T-helper 9 cell (primary cell): ENCODE results near the gene TOMM40.
A peak's percentile ranks its signal among the peaks of the same experiment; 100 is the strongest.
"Not testable (repeated sequence)": the region's sequence is repeated elsewhere in the genome, so short reads cannot be mapped to it uniquely, and the experiment has no call there.

ENCODE experiments used
- DNase-seq: peaks from one replicate; pipeline ENCODE4 v3.0.0-alpha.2; 2020
- total RNA-seq, 2 donors: gene quantifications; one replicate each; lab custom pipeline; 2026; lab: John Stamatoyannopoulos, UW

The TOMM40 gene
- total RNA-seq: 33.8 to 63.4 reads per million in 2 donors

GRCh38 chr19:44891016-44891882 lies at the start of gene TOMM40:
TOMM40 (plus strand) TSS chr19:44891254; CDS start chr19:44891416, 162 bp downstream.
- peak; percentile 99 for DNase-seq

DNA sequence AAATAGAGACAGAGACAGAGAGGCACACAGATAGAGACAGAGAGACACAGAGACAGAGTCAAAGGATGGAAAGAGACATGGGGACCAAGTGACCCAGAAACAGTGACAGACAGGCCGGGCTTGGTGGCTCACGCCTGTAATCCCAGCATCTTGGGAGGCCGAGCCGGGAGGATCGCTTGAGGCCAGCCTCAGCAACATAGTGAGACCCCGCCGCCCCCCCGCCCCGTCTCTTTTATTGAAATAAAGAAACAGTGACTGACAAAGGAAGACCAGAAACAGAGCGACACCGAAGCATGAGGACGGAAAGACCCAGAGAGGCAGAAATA lies 45.8 kb upstream of the TOMM40 start:
- DNase-seq: peak; percentile 6

DNA sequence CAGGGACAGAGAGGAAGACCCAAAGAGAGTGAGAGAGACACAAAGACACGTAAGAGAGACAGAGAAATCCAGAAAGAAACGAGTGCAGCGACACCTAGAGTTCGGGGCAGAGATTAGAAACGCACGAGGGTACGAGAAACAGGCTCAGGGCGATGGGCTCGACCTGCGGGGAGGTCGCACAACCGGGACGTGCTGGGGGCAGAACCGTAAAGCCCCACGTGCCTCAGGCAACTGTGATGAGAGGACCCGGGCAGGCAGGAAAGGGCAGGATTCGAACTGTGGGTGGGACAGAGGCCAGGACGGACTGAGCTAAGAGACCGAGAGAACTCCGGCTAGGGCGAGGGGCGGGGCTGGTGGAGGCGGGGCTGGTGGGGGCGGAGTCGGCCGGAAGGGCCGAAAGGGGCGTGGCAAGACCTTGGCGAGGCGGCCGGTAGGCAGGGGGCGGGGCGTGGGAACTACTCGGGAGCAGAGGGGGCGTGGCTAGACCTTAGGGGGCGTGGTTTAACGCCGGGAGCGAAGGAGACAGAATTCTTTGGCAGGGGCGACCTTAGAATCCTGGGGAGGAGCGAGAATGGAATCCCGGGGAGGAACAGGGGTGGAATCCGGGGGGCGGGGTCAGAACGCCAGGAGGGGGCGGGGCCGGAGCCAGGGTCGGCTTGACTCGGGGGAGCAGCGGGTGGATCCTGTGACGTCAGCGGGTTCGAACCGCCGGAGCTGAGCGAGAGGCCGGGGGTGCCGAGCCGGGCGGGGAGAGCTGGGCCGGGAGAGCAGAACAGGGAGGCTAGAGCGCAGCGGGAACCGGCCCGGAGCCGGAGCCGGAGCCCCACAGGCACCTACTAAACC lies 45.2 kb upstream of the TOMM40 start, which contains the start of gene NECTIN2:
Gene NECTIN2 (plus strand): TSS at position 686 of the 843 bp plus-strand sequence. CDS start 229 bp downstream, outside the sequence.
- DNase-seq: peak; percentile 74

GRCh38 chr19:44846455-44847143 lies 44.5 kb upstream of the TOMM40 start:
- DNase-seq: no peak

DNA sequence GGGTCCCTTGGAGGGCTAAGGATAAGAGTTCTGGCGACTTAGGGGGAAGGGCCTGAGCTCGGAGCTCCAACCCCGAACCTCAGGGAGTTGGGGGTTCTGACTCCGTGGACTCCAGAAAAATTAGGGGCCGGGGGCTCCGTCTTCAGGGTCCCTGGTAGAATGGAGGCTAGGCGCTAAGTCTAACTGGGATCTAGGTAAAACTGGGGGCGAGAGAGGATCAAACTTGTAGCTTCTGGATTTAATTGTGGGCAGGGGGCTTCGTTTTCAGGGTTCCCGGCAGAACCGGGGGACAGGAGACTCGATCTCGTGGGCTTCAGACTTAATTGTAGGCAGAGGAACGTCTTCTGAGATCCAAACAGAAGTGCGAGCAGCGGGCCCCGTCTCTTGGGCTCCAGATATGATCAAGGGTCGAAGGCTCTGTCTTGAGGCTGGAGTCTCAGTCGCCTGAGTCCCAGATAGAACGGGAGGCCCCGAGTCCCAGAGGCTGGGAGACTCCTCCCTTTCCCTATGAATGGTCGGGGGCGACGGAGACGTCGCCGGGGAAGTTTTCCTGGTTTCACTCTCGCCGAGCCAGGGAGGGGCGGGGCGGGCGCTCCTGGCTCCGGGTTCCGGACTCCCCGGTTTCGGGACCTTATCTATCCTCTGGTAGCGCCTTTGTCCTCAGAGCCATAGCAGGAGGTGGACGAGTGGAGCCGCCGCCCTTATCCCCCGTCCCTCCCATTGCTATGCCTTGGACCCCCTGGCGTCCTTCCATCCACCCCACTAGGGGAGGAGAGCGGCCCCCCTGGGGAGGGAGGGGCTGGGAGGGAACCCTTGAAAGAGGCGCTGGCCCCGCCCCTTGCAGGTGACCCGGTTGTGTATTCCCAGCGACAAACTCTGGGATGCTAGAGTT lies 43.7 kb upstream of the TOMM40 start:
- peak; percentile 13 for DNase-seq

DNA sequence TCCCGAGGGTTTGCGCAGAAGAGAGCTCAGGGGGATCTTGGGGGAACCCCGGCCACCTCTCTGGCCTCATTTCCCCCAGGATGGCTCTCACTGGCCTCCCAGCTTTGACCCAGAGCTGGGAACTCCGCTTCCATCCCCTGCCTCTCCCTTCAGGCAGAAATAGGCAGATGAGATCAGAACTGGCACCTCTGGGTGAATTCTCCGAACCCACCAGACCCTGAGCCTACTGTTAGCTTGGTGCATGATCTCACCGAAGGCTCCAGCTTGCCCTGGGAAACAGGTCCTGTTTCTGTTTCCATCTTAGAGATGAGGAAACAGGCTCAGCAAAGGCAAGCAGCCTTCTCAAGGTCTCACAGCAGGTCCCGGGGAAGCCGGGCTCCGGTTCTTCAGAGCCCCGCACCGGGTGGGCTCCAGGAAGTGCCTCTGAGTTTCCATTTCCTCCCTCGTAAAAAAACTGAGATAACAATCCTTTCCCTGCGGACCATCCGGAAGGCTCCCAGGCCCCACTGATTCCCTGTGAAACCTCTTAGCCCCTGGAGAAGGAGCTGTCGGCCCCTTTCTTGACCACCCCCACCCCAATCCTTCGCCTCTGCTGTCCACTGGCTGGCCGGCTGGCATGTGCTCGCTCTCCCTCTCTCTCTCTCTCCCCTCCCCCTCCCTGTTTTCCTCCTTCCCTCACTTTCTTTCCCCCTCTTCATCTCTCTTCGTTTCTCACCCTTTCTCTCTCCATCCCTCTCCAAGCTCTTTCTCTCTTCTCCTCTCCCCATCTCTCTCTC lies 42.8 kb upstream of the TOMM40 start:
- DNase-seq: no peak

DNA sequence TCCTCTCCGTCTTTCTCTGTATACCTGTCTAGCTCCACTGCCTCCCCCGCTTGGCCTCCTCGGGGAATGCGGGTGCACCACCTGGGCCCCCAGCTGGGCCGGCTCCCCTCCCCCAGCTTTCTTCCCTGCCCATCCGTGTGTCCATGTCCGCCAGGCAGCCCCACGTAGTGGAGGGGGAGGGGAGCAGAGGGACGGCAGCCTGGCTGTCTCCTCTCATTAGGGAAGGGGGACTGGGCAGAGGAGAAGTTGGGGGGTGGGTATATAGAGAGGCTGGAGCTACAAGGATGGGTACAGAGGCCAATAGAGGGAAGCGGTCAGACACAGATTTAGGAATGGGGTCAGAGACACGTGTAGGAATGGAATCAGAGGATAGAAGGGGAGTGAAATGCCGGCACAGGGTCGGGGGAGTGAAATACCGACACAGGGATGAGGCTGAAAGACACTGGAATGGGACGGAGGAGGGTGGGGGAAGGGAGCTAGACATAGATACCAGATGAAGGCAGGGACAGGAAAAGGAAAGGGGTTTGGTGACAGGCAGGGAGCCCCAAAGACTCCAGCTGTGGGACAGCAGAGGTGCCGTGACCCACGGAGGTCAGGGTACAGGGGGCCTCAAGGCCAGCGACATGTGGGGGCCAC lies 42.1 kb upstream of the TOMM40 start:
- no peak for DNase-seq

DNA sequence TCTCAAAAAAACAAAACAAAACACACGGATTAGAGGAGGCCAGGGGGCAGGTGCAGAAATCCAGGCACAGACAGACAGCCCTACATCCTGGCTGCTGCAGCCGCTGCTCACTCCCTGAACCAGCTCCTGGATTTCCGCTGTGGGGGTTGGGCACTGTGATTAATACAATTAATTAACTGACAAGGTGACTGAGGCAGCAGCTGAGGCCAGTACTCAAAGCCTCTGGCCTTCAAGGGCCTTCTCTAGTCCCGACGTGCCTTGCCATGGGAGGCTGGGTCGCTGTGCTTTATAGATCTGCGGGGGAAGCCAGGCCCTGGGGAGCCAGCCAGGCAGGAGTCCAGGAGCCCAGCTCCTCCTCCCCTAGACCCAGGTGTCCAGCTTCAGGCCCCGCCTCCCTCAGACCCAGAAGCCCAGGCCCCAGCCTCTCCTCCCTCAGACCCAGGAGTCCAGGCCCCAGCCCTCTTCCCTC lies 40.4 kb upstream of the TOMM40 start:
- DNase-seq: no peak

- DNase-seq: no peak
These were observed 39.6 kb upstream of the TOMM40 start for GRCh38 chr19:44851427-44851826.

- DNase-seq: no peak
These were observed 35.4 kb upstream of the TOMM40 start for GRCh38 chr19:44855606-44856005.

GRCh38 chr19:44856421-44857083 lies 34.5 kb upstream of the TOMM40 start:
- DNase-seq: no peak

- DNase-seq: no peak
These were observed 33.2 kb upstream of the TOMM40 start for GRCh38 chr19:44857837-44858236.

- DNase-seq: not testable (repeated sequence)
These were observed 29.5 kb upstream of the TOMM40 start for GRCh38 chr19:44861576-44861975.

DNA sequence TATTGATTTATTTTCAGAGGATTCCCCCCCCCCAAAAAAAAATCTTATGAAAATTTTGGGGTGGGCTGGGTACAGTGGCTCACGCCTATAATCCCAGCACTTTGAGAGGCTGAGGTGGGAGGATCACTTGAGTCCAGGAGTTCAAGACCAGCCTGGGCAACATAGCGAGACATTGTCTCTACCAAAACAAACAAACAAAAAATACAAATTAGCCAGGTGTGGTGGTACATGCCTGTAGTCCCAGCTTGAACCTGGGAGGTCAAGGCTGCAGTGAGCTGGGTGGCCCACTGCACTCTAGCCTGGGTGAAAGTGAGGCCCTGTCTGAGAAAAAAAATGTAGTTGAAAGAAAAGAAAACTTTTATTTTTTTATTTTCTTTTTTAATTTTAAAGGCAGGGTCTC lies 27.1 kb upstream of the TOMM40 start:
- DNase-seq: no peak

DNA sequence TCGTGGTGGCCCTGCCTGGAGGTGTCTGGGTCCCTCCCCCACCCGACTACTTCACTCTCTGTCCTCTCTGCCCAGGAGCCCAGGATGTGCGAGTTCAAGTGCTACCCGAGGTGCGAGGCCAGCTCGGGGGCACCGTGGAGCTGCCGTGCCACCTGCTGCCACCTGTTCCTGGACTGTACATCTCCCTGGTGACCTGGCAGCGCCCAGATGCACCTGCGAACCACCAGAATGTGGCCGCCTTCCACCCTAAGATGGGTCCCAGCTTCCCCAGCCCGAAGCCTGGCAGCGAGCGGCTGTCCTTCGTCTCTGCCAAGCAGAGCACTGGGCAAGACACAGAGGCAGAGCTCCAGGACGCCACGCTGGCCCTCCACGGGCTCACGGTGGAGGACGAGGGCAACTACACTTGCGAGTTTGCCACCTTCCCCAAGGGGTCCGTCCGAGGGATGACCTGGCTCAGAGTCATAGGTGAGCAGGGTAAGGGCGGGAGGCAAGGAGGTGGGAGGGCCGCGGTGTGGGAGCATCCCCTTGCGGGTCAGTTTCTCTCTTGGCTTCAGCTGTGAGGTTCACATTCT lies 25.8 kb upstream of the TOMM40 start:
- no peak for DNase-seq

DNA sequence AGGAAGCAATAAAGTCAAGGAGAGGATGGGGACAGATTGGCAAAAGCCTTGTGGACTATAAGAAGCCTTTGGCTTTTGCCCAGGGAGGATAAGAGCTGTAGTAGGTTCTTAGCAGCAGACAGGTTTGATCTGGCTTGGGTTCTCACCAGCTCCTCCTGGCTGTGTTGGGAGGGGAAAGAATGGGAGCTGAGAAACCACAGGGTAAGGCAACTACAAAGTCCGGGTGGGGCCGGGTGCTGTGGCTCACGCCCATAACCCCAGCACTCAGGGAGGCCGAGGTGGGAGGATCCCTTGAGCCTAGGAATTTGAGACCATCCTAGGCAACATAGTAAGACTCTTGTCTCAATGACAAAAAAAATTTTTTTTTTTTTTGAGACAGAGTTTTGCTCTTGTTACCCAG lies 24.4 kb upstream of the TOMM40 start:
- no peak for DNase-seq

GRCh38 chr19:44867578-44867977 lies 23.5 kb upstream of the TOMM40 start:
- no peak for DNase-seq

GRCh38 chr19:44869733-44870470 lies 21.2 kb upstream of the TOMM40 start:
- no peak for DNase-seq

DNA sequence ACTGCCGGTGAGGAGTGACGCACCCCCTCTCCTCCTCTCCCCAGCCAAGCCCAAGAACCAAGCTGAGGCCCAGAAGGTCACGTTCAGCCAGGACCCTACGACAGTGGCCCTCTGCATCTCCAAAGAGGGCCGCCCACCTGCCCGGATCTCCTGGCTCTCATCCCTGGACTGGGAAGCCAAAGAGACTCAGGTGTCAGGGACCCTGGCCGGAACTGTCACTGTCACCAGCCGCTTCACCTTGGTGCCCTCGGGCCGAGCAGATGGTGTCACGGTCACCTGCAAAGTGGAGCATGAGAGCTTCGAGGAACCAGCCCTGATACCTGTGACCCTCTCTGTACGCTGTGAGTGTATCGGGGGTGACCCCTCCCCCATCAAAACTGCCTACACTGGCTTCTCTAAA lies 19.2 kb upstream of the TOMM40 start:
- DNase-seq: no peak
